ENCODE results near the gene GABBR2. TPM values are rescaled to one million over a fixed set of nuclear protein-coding genes. Genes with fewer than 3 reads are reported as not detected.

Gene GABBR2
- total and polyA plus RNA-seq, 2 of the 8 experiments (the other 6 are each of a cell fraction or from before 2014, with no cell fraction given), result 0.50 to 1.2 TPM

GRCh38 chr9:98491231-98491651, 217.5 kb downstream of the GABBR2 start:
- Histone ChIP-seq H2AK5ac (ENCODE audit: low read depth, low read length) (no peak overlapping the region), H3K9me3 (ENCODE audit: insufficient read depth in 2 of 2, low read depth in 1 of 2, low read length in 1 of 2) (peaks cover 0 to 4% of the 10 kb centered on the region in 2 experiments; a peak in 1 of 4 replicates), H4K20me1 (replicated peaks in 1 of 2; ENCODE audit: control insufficient read depth in 1 of 2, insufficient read depth in 2 of 2, low read length in 2 of 2) (no peaks in the 10 kb centered on the region), H4K5ac (ENCODE audit: insufficient read length, low read depth, low read length) (no peak overlapping the region), H3K18ac (ENCODE audit: extremely low read depth, low read length) (no peak overlapping the region), H2AFZ (ENCODE audit: low read length) (no peak overlapping the region), H3K4me1 (replicated peaks in 1 of 4; ENCODE audit: control insufficient read depth in 3 of 4, insufficient read depth in 4 of 4, low read length in 3 of 4) (no peaks in the 10 kb centered on the region), H3K14ac (ENCODE audit: insufficient read length) (no peak overlapping the region), H3K4ac (replicated peaks; ENCODE audit: insufficient read length, low read depth, low read length) (no peak overlapping the region), H3K9ac (replicated peaks in 1 of 4; ENCODE audit: extremely low read depth in 1 of 4, low read depth in 3 of 4, low read length in 3 of 4) (no peak overlapping the region), H3K27me3 (replicated peaks in 1 of 4; ENCODE audit: control insufficient read depth in 3 of 4, extremely low read depth in 1 of 4, insufficient read depth in 3 of 4, low read length in 3 of 4) (no peaks in the 10 kb centered on the region), H2BK5ac (ENCODE audit: low read depth, low read length) (no peak overlapping the region), H3K79me2 (ENCODE audit: control insufficient read depth in 1 of 2, insufficient read depth in 2 of 2, low read length in 2 of 2) (no peaks in the 10 kb centered on the region), H3K27ac (ENCODE audit: low read depth, low read length) (no peak overlapping the region), H3K23me2 (ENCODE audit: low read depth, low read length) (no peaks in the 10 kb centered on the region), H3K4me3 (ENCODE audit: extremely low read depth in 1 of 4, insufficient read depth in 2 of 4, low read depth in 3 of 4, low read length in 4 of 4) (no peak overlapping the region), H4K91ac (replicated peaks; ENCODE audit: insufficient read length, low read length) (no peak overlapping the region), H2BK120ac (replicated peaks; ENCODE audit: low read depth, low read length) (no peak overlapping the region), H3K36me3 (ENCODE audit: control insufficient read depth in 2 of 4, insufficient read depth in 4 of 4, low read length in 3 of 4) (no peaks in the 10 kb centered on the region), H4K8ac (ENCODE audit: extremely low read depth, insufficient read depth, low read length) (no peak overlapping the region), H2BK20ac (ENCODE audit: low read length) (no peak overlapping the region), H3K4me2 (ENCODE audit: insufficient read depth in 1 of 2, low read depth in 2 of 2, low read length in 2 of 2) (no peak overlapping the region), H3K56ac (replicated peaks; ENCODE audit: insufficient read length, low read depth, low read length) (no peak overlapping the region), H2BK15ac (ENCODE audit: low read length) (no peak overlapping the region), H3K79me1 (ENCODE audit: low read depth, low read length) (no peaks in the 10 kb centered on the region), H2BK12ac (ENCODE audit: low read depth, low read length) (no peak overlapping the region), H3K23ac (ENCODE audit: insufficient read length) (no peak overlapping the region)
- no peak for DNase-seq (ENCODE audit: low read depth in 1 of 2, low spot score in 2 of 2)
- ChIA-PET CTCF (ENCODE audit: partially characterized antibody) (interaction anchor here (1.2 kb wide), 3 partner anchors 13 to 283 kb away, joined by 3 to 5 read pairs (median 3); no protein-coding TSS in a partner anchor), POLR2A (ENCODE audit: partially characterized antibody) (no interaction called here)
- 90% methylated on average over 3 of the region's 3 CpGs; no CpG with 5 or more reads in 1 of the 2 experiments for WGBS, 2 experiments (ENCODE audit: extremely low coverage in 1 of 2, insufficient coverage in 1 of 2, insufficient read length in 1 of 2, insufficient replicate concordance in 2 of 2, low coverage in 1 of 2, low lambda C conversion rate in 2 of 2, missing lambda C conversion rate in 1 of 2)
- FAIRE-seq, result no peak
- TF ChIP-seq KDM5A (IDR thresholded peaks at IDR 0.05; ENCODE audit: low read length) (no peak), GTF2F1 (IDR thresholded peaks at IDR 0.05; ENCODE audit: borderline replicate concordance, low read depth, low read length) (no peak), EZH2 (IDR thresholded peaks at IDR 0.05; ENCODE audit: low read depth, low read length, severe bottlenecking) (no peak), CHD2 (IDR thresholded peaks at IDR 0.05; ENCODE audit: low read length) (no peak), RAD21 (IDR thresholded peaks at IDR 0.05 in 1 of 2, conservative IDR thresholded peaks at IDR 0.05 in 1 of 2; ENCODE audit: low read depth in 2 of 2, low read length in 2 of 2) (no peak)

All from H1 (cell line).